Esophagus muscularis mucosa (tissue), 3 donors: ENCODE data around the gene NIPBL.

Source experiments
- EP300 ChIP-seq: sonication (generic); formaldehyde crosslinking; IDR thresholded peaks from one replicate; pipeline ENCODE4 v1.6.1; 2017; ENCODE audit warnings: antibody characterized with exemption
- TF ChIP-seq, protein P1 (sequence below), 3 experiments: fragments of 200-600 bp in 2 of 3; fragments of 450-650 bp in 1 of 3; sonication (generic) in 2 of 3; IDR thresholded peaks; one replicate each; pipeline ENCODE4 v1.5.1; 2017 to 2019; ENCODE audit warnings: antibody characterized with exemption in 3 of 3, mild to moderate bottlenecking in 2 of 3, moderate library complexity in 1 of 3

DNA sequence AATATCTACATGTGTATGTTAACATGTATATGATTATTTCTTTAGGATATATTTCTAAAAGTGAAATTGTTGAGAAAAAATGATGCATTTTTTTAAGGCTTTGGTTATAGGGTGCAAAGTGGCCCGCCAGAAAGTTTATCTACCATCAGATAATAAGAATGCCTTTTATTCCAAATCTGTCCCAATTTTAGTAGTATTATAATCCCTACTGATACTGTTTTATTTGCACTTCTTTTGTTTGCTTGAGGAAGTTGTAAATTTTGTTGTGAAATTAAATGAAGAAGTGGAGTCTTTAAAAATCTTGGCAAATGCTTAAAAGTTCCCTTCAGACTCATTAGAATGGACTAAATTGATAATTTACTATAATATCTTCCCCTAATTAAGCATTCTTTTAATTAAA lies 73.0 kb downstream of the NIPBL start:
- TF ChIP-seq, protein P1, sequence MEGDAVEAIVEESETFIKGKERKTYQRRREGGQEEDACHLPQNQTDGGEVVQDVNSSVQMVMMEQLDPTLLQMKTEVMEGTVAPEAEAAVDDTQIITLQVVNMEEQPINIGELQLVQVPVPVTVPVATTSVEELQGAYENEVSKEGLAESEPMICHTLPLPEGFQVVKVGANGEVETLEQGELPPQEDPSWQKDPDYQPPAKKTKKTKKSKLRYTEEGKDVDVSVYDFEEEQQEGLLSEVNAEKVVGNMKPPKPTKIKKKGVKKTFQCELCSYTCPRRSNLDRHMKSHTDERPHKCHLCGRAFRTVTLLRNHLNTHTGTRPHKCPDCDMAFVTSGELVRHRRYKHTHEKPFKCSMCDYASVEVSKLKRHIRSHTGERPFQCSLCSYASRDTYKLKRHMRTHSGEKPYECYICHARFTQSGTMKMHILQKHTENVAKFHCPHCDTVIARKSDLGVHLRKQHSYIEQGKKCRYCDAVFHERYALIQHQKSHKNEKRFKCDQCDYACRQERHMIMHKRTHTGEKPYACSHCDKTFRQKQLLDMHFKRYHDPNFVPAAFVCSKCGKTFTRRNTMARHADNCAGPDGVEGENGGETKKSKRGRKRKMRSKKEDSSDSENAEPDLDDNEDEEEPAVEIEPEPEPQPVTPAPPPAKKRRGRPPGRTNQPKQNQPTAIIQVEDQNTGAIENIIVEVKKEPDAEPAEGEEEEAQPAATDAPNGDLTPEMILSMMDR (IDR thresholded peaks at IDR 0.05): no peak
- no peak for TF ChIP-seq EP300
